Activated CD4-positive, alpha-beta T cell treated with anti-CD3 and anti-CD28 coated beads for 24 hours (primary cell): ENCODE data around the gene ATP6AP1.

Source experiments
- DNase-seq, 2 donors: peaks; one replicate each; pipeline ENCODE4 v3.0.0-alpha.2; 2020; ENCODE audit warnings: low read depth in 2 of 2

ATP6AP1 gene

DNA sequence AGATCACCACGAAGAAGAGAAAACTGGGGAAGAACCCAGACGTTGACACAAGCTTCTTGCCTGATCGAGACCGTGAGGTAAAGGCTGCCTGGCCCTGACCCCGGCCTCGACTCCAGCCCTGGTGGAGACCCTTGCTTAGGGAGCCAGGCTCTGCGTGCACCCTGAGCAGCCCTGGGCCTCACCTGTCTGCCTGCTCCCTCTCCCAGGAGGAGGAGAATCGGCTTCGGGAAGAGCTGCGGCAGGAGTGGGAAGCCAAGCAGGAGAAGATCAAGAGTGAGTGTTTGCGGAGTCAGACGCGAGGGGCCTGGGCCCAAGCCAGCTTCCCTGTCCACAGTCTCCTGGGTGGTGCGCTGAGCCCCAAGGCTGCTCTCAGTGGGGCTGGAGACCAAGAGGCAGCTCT, 20.0 kb downstream of the ATP6AP1 start:
- DNase-seq, result no peak

DNA sequence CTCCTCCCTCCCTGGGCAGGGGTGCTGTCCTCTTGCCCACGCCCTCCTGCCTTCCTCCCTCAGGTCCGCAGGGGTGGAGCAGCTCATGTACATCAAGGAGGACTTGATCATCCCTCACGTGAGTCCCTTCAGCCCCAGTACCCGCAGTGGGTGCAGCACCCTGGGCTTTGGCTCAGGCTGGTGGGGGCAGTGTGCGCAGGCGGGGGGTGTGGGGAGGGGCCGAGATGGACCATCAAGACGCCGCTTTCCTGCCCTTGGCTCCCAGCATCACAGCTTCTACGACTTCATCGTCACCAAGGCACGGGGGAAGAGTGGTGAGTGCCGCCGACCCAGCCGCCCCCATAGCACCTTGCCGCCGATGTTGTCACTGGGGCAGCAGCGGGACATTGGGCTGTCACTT, 21.1 kb downstream of the ATP6AP1 start:
- no peak for DNase-seq

DNA sequence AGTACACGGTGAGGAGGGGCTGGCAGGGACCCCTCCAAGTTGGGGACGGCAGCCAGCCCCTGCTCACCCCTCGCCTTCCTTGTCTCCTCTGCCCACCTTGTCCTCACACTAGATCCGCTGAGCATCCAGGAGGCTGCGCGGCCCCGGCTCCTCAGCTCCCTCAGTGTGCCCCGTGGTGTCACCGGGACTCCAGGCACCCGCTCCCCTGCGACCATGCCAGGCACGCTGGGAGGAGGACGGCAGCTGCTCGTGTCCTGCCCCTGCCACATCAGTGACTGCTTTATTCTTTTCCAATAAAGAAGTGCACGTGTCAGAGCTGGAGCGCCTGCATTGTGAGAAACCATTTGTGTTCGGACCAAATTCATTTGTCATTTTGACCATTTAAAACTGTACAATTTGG, 21.8 kb downstream of the ATP6AP1 start:
- DNase-seq, result no peak

DNA sequence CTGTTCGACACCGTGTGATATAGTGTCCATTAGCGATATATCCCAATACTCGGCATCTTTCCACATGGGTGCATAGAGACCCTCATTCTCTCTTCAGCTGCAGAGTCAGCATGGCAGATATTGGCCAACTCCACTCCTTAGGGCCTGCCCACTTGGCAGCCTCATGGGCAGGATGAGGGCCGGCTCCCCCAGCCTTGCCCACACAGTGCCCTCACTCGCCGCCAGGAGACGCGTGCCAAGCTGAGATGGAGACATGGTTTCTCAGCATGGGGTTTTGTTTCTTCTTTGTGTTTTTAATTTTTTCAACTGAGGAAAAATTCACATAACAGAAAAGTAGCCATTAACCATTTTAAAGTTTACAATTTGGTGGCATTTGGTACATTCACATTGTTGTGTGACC, 24.3 kb downstream of the ATP6AP1 start:
- no peak for DNase-seq

DNA sequence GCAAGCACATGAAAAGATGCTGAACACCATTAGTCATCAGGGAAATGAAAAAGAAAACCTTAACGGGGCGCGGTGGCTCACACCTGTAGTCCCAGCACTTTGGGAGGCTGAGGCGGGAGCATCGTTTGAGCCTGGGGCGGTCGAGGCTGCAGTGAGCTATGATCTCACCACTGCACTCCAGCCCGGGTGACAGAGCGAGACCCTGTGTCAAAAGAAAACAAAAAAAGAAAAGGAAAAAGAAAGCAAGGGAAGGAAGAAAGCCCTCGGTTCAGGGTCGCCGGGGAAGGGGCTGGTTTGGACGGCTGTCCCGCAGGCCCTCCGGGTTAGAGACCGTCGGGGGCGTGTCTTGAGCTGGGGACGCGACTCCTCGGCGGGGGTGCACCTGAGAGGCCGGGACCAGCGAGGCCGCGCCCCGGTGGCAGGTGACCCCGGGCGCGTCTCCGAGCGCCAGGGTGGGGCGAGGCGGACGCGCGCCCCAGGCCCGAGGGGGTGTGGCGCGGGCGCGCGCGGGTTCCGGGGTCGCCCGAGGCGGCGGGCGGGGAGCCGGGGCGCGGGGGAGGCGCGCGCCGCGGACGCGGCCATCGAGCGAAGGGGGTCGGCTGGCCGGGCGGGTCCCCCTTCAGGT, 29.1 kb downstream of the ATP6AP1 start:
- DNase-seq, result no peak

DNA sequence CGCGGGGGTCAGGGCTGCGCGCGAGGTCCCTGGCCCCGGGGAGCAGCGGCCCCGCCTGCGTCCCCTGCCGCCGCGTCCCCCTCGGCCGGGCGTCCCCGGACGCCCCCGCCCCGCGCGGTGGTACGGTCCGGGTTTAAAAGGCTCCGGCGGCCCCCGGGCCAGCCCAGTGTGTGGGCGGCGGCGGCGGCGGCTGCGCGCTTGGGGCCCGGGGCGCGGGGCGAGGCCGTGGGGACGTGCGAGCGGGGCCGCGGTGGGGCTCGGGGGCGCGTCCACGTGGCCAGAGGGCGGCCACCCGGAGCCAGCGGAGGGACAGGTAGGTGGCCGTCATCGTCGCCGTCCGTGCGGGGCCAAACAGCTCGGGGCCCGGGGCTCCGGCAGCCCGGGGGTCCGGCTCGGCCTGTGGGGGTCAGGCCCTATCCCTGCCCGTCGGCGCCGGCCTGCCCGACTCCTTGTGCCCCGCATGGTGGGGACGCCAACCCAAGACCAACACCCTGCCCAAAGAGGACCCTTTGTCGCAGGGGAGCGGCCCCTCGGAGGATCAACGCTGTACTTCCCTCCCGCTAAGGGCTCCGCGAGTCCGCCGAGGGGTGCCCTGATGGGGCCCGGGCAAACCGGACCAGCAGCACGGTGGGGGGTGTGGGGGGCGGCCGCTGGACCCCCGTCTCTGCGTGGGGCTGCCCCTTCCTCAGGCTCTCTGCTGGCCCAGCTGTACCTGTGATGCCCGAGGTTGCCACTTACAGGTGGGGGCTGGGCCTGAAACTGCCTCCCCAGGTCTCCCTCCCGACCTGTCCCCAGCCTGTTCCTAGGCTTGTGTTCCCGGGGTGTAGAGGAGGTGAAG, 29.9 kb downstream of the ATP6AP1 start, which contains the start of gene PLXNA3:
Gene PLXNA3, plus strand, starts transcription at position 166 of the 838 bp plus-strand sequence. CDS start 1,903 bp downstream, outside the sequence.
- peak; percentile 35 to 46 for DNase-seq

DNA sequence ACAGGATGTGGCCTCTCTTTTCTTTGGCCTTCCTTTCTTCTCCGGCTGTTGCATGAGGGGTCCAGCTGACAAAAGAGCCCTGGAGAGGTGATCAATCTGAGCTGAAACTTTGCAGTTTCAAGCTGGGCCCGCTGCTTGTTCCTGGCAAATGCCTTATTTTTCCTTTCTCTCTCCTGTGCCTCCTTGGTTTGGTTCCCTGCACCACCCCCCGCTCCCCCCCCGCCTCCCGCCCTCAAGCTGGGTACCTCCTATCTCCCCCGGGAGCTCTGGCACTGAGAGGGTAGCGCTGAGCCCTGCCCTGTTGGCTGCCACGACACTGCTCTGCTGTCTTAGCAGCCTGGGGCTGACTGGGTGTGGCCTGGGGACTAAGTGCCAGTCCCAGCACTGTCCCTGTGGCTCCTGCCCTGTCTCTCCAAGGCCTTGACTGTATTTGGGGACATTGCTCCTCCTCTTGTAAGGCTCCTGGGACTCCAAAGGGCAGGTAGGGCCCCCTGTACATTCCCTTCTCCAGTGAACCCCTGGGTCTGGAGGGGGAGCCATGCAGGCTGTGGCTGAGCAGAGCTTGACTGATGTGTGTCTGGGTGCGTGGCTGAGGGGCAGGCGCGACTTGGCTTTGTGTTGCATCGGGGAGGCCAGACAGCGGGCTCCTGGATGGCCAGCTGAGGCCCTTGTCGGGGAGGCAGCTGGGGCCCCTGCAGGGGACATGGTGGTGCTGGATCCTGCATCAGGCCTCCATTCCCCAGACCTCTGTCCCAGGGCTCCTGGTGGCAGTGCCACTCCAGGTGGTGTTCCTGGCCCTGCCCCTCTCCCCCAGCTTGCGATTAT, 30.7 kb downstream of the ATP6AP1 start:
- DNase-seq, result no peak

DNA sequence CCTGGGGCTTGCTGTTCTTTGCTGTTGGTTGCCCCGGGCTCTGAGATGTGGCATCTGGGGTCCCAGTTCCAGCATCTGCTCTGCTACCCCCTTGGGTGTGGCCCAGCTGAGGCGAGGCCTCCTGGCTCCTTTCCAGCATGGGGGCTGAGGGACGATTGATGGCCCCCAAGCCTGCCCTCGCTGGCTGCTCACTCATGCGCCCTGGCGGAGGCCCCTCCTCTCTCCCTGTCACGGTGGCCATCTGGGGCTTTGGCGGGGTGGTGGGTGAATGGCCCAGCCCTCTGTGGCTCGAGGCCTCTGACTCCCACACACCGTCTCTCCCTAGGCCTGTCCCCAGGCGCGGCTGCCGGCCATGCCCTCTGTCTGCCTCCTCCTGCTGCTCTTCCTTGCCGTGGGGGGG, 31.4 kb downstream of the ATP6AP1 start:
- DNase-seq, result no peak

DNA sequence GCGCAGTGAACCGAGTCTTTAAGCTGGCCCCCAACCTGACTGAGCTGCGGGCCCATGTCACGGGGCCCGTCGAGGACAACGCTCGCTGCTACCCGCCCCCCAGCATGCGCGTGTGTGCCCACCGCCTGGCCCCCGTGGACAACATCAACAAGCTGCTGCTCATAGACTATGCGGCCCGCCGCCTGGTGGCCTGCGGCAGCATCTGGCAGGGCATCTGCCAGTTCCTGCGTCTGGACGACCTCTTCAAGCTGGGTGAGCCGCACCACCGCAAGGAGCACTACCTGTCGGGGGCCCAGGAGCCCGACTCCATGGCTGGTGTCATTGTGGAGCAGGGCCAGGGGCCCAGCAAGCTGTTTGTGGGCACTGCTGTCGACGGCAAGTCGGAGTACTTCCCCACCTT, 31.8 kb downstream of the ATP6AP1 start:
- no peak for DNase-seq

DNA sequence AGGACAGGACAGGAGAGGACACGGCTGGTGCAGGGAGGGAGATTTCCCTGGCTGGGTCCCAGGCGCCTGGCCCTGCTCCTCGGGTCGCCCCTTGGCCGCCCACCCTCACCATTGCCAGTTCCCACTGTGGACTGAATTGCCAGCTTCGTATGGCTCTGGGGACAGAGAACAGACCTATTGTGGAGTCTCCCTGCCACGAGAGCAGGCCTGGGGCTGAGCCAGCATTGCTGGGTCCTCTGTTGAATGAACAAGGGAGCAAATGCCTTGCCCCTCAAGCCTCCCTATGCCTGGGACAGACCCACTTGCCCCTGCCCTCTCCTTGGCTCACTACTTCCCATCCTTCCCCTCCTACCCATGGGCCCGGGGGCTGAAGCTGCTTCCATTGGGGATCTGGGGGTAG, 33.9 kb downstream of the ATP6AP1 start:
- no peak for DNase-seq

DNA sequence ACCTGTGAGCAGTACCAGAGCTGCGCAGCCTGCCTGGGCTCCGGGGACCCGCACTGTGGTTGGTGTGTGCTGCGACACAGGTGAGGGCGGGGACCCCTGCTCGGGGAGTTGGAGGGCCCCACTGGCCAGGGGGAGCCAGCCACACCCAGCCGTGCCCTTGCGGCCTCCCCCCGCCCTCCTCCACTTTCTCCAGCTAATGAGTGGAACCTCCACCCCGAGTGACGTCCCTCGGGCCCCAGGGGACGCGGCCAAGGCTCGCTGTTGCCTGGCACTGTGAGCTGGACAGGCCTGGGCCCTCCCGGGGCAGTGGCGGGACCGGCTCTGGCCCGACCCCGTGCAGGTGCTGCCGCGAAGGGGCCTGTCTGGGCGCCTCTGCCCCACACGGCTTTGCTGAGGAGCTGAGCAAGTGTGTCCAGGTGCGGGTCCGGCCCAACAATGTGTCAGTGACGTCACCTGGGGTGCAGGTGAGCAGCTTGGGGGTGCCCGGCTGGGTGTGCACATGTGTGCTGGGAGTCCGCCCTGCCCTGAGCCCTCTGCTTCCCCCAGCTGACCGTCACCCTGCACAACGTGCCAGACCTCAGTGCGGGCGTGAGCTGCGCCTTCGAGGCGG, 35.2 kb downstream of the ATP6AP1 start:
- no peak for DNase-seq

DNA sequence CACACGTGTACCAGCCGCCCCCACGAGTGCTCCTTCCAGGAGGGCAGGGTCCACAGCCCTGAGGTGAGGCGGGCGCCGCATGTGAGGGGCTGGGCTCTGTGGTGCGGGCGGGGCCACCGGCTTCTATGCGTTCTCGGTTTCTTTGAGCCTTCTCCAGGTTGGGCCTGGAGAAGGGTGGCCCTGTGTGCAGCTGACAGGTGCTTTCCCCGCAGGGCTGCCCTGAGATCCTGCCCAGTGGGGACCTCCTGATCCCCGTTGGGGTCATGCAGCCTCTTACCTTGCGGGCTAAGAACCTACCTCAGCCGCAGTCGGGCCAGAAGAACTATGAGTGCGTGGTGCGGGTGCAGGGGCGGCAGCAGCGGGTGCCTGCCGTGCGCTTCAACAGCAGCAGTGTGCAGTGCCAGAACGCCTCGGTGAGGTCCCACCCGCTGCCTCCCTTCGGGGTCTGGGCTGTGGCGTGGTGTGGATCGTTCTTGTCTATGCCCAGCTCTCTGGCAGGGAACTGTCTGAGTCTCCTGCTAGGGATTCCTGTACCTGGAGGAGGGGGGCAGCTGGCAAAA, 36.4 kb downstream of the ATP6AP1 start:
- DNase-seq, result no peak

DNA sequence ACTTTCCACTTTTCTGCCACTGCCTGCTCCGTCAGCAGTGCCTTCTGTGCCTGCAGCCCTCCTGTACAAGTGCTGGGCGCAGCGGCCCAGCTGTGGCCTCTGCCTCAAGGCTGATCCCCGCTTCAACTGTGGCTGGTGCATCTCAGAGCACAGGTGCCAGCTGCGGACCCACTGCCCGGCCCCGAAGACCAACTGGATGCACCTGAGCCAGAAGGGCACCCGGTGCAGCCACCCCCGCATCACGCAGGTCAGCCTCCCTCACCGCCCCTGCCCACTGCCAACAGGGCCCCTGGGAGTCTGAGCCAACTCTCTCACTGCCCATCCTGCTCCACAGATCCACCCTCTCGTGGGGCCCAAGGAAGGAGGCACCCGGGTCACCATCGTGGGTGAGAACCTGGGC, 37.1 kb downstream of the ATP6AP1 start:
- no peak for DNase-seq

DNA sequence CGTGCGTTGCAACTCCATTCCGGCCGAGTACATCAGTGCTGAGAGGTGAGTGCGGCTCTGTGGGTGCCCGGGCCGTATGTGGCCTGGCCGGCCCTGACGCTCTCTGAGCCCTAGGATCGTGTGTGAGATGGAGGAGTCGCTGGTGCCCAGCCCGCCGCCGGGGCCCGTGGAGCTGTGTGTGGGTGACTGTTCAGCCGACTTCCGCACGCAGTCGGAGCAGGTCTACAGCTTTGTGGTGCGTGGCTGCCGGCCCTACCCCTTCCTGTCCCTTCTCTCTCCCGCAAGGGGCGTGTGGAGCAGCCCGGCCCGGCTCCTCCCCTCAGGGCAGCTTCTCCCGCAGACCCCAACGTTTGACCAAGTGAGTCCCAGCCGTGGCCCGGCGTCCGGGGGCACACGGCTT, 37.6 kb downstream of the ATP6AP1 start:
- DNase-seq, result no peak

DNA sequence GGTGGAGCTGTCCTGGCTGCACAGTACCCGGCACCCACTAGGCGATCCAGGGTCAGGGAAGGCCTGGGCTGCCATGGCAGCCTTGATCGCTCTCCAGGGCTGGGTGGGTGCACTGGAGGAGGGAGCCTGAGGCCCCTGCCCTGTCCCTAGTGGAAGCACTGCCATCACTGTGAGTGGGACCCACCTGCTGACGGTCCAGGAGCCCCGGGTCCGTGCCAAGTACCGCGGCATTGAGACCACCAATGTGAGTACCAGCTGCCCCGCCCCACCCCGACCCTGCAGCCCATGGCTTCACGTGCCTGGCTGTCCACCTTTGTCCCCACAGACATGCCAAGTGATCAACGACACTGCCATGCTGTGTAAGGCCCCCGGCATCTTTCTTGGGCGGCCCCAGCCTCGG, 38.4 kb downstream of the ATP6AP1 start:
- no peak for DNase-seq

DNA sequence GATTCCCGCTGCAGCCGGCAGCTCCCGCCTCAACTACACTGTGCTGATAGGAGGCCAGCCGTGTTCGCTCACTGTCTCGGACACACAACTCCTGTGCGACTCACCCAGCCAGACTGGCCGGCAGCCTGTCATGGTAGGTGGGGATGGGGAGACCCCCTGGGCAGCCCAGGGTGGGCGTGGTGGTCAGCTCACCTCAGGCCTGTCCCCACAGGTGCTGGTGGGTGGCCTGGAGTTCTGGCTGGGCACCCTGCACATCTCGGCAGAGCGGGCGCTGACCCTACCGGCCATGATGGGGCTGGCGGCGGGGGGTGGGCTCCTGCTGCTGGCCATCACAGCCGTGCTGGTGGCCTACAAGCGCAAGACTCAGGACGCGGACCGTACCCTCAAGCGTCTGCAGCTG, 39.1 kb downstream of the ATP6AP1 start:
- no peak for DNase-seq

DNA sequence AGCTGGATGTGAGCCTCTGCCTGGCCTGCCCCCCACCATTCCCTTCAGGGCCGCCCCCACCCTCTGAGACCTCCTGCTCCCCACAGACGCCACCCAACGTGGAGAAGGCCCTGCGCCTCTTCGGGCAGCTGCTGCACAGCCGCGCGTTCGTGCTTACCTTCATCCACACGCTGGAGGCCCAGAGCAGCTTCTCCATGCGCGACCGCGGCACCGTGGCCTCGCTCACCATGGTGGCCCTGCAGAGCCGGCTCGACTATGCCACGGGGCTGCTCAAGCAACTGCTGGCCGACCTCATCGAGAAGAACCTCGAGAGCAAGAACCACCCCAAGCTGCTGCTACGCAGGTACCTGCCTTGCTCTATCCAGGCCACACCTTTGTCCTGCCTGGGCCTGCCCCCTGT, 39.7 kb downstream of the ATP6AP1 start:
- DNase-seq, result no peak

DNA sequence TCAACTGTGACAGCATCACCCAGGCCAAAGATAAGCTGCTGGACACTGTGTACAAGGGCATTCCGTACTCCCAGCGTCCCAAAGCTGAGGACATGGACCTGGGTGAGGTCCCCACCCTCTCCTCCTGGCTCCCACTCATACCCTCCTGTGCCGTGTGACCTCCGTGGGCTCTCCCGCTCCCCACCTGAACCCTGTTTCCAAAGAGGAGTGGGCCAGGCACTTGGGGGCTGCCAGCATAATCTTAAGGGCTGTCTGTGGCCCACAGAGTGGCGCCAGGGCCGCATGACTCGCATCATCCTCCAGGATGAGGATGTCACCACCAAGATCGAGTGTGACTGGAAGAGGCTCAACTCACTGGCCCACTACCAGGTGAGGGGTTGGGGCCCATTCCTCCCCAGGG, 40.6 kb downstream of the ATP6AP1 start:
- no peak for DNase-seq

DNA sequence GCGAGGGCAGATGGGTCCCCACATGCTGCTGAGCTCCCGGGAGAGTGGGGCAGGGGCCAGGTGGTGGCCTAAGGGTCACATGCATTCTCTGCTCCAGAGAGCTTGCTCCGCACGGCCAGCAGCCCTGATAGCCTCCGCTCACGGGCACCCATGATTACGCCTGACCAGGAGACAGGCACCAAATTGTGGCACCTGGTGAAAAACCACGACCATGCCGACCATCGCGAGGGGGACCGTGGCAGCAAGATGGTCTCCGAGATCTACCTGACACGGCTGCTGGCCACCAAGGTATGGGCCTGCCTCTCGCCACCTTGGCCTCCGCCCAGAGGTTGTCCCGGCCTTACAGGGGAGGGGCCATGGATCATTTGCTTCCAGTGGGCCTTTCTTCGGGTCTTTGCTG, 41.4 kb downstream of the ATP6AP1 start:
- DNase-seq, result no peak

DNA sequence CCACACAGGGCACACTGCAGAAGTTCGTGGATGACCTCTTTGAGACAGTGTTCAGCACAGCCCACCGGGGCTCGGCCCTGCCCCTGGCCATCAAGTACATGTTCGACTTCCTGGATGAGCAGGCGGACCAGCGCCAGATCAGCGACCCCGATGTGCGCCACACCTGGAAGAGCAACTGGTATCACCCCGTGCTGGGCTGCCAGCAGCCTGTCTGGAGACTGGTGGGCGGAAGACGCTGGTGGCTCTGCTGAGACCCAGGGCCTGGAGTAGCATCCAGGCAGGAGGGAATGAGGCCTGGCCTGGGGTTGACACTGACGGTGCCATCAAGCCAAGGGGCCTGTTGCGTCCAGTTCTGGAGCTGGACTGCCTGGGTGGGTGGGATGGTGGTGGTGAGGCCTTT, 42.0 kb downstream of the ATP6AP1 start:
- no peak for DNase-seq

DNA sequence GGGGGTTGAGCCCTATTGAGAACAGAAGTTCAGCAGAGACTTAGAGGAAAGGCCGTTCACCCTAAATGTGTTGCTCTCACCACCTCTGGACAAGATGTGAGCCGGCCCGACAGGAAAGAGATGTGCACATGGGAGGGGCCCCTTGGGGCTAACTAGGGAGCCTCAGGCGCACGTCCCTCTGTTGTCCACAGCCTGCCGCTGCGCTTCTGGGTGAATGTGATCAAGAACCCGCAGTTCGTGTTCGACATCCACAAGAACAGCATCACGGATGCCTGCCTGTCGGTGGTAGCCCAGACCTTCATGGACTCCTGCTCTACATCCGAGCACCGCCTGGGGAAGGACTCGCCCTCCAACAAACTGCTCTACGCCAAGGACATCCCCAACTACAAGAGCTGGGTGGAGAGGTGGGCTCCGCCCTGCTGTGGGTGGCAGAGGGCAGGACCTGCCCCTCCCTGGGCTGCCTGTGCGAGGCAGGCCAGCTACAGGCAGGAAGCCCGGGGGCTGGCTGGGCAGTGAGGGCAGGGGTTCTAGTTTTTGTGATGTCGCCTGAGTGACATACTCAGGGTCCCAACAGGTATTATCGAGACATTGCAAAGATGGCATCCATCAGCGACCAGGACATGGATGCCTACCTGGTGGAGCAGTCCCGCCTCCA, 42.6 kb downstream of the ATP6AP1 start:
- no peak for DNase-seq
